IPS-20b (cell line): ENCODE results near the gene EIPR1.

Experiments
- H3K27ac ChIP-seq: one replicate; pipeline ENCODE4 v1.5.1; 2013; ENCODE audit warnings: low read length
- H3K27me3 ChIP-seq: 2 replicates; pipeline ENCODE4 v1.6.1; 2013; ENCODE audit warnings: mild to moderate bottlenecking, low read length, inconsistent platforms; ENCODE audit not compliant: insufficient read depth
- H3K36me3 ChIP-seq: 2 replicates; pipeline ENCODE4 v1.6.1; 2013; ENCODE audit warnings: low read depth, mild to moderate bottlenecking, inconsistent platforms, low read length, moderate library complexity; ENCODE audit not compliant: insufficient read depth
- H3K4me1 ChIP-seq: 2 replicates; pipeline ENCODE4 v1.6.1; 2013; ENCODE audit warnings: mild to moderate bottlenecking, control low read depth, inconsistent platforms, low read length, moderate library complexity; ENCODE audit not compliant: insufficient read depth
- H3K4me3 ChIP-seq: 2 replicates; pipeline ENCODE4 v1.5.1; 2013; ENCODE audit warnings: mild to moderate bottlenecking, low read length, inconsistent platforms
- H3K9ac ChIP-seq: 2 replicates; pipeline ENCODE4 v1.6.1; 2013; ENCODE audit warnings: low read depth, mild to moderate bottlenecking, inconsistent platforms, low read length, moderate library complexity
- H3K9me3 ChIP-seq: 2 replicates; pipeline ENCODE4 v1.6.1; 2013; ENCODE audit warnings: mild to moderate bottlenecking, low read depth, low read length, inconsistent platforms; ENCODE audit not compliant: insufficient read depth

The EIPR1 gene

GRCh38 chr2:3399381-3399780 lies 21.8 kb upstream of the EIPR1 start:
- H3K9me3 ChIP-seq, result peaks cover 15% of the 10 kb centered on the region; the same call in 1 of the 2 replicates
- H3K27ac ChIP-seq, result no peak overlapping the region
- peak overlapping the region; percentile 30; the same call in 1 of the 2 replicates for H3K9ac ChIP-seq
- peak overlapping the region; percentile 4; the same call in 1 of the 2 replicates for H3K4me3 ChIP-seq
- H3K36me3 ChIP-seq, result peaks cover 44% of the 10 kb centered on the region
- H3K27me3 ChIP-seq, result no peaks in the 10 kb centered on the region
- peaks cover 10% of the 10 kb centered on the region for H3K4me1 ChIP-seq

GRCh38 chr2:3398857-3399256 lies 21.2 kb upstream of the EIPR1 start:
- peaks cover 15% of the 10 kb centered on the region; the same call in 1 of the 2 replicates for H3K9me3 ChIP-seq
- H3K27ac ChIP-seq, result no peak overlapping the region
- no peaks in the 10 kb centered on the region for H3K27me3 ChIP-seq
- H3K4me3 ChIP-seq, result peak overlapping the region; percentile 4; the same call in 1 of the 2 replicates
- peak overlapping the region; percentile 30; the same call in 1 of the 2 replicates for H3K9ac ChIP-seq
- peaks cover 10% of the 10 kb centered on the region for H3K4me1 ChIP-seq
- peaks cover 44% of the 10 kb centered on the region for H3K36me3 ChIP-seq

GRCh38 chr2:3396920-3397559 lies 19.4 kb upstream of the EIPR1 start:
- Histone ChIP-seq H3K27me3 (no peaks in the 10 kb centered on the region), H3K27ac (no peak overlapping the region), H3K4me1 (peaks cover 10% of the 10 kb centered on the region), H3K4me3 (no peak overlapping the region), H3K9ac (no peak overlapping the region), H3K9me3 (peaks cover 15% of the 10 kb centered on the region; the same call in 1 of the 2 replicates), H3K36me3 (peaks cover 38% of the 10 kb centered on the region)

GRCh38 chr2:3392216-3392615 lies 14.6 kb upstream of the EIPR1 start:
- Histone ChIP-seq H3K9me3 (peaks cover 15% of the 10 kb centered on the region; the same call in 1 of the 2 replicates), H3K27ac (no peak overlapping the region), H3K27me3 (no peaks in the 10 kb centered on the region), H3K36me3 (peaks cover 57% of the 10 kb centered on the region), H3K4me3 (no peak overlapping the region), H3K4me1 (no peaks in the 10 kb centered on the region), H3K9ac (no peak overlapping the region)

- peaks cover 50% of the 10 kb centered on the region for H3K36me3 ChIP-seq
These were observed 12.4 kb upstream of the EIPR1 start for GRCh38 chr2:3390041-3390440.

GRCh38 chr2:3389193-3389592 lies 11.6 kb upstream of the EIPR1 start:
- Histone ChIP-seq H3K9me3 (no peaks in the 10 kb centered on the region), H3K4me3 (no peak overlapping the region), H3K27ac (no peak overlapping the region), H3K27me3 (no peaks in the 10 kb centered on the region), H3K4me1 (no peaks in the 10 kb centered on the region), H3K9ac (no peak overlapping the region), H3K36me3 (peaks cover 49% of the 10 kb centered on the region)

More at GRCh38 chr2:3390041-3390440, 12.4 kb upstream of the EIPR1 start:
- H3K4me3 ChIP-seq, result no peak overlapping the region
- no peaks in the 10 kb centered on the region for H3K27me3 ChIP-seq
- no peaks in the 10 kb centered on the region for H3K4me1 ChIP-seq
- H3K27ac ChIP-seq, result no peak overlapping the region
- H3K9ac ChIP-seq, result no peak overlapping the region
- no peaks in the 10 kb centered on the region for H3K9me3 ChIP-seq

- Histone ChIP-seq H3K27ac (no peak overlapping the region), H3K4me1 (no peaks in the 10 kb centered on the region), H3K9ac (no peak overlapping the region), H3K4me3 (no peak overlapping the region), H3K36me3 (peaks cover 45% of the 10 kb centered on the region), H3K27me3 (no peaks in the 10 kb centered on the region), H3K9me3 (no peaks in the 10 kb centered on the region)
These were observed 10.8 kb upstream of the EIPR1 start for GRCh38 chr2:3388412-3388738.

- Histone ChIP-seq H3K9me3 (no peaks in the 10 kb centered on the region), H3K36me3 (peaks cover 45% of the 10 kb centered on the region), H3K4me3 (no peak overlapping the region), H3K9ac (no peak overlapping the region), H3K4me1 (no peaks in the 10 kb centered on the region), H3K27ac (no peak overlapping the region), H3K27me3 (no peaks in the 10 kb centered on the region)
These were observed 10.2 kb upstream of the EIPR1 start for GRCh38 chr2:3387644-3388411.

- Histone ChIP-seq H3K36me3 (peaks cover 39% of the 10 kb centered on the region), H3K27ac (no peak overlapping the region), H3K4me1 (no peaks in the 10 kb centered on the region), H3K9ac (no peak overlapping the region), H3K27me3 (no peaks in the 10 kb centered on the region), H3K9me3 (no peaks in the 10 kb centered on the region), H3K4me3 (no peak overlapping the region)
These were observed 9.4 kb upstream of the EIPR1 start for GRCh38 chr2:3387011-3387410.

GRCh38 chr2:3386448-3386958 lies 8.9 kb upstream of the EIPR1 start:
- Histone ChIP-seq H3K27ac (no peak overlapping the region), H3K9me3 (no peaks in the 10 kb centered on the region), H3K36me3 (peaks cover 38% of the 10 kb centered on the region), H3K4me1 (no peaks in the 10 kb centered on the region), H3K9ac (no peak overlapping the region), H3K27me3 (no peaks in the 10 kb centered on the region), H3K4me3 (no peak overlapping the region)

- Histone ChIP-seq H3K9me3 (no peaks in the 10 kb centered on the region), H3K9ac (peak within 1 kb of the TSS; percentile 93), H3K4me3 (peak within 1 kb of the TSS; percentile 99), H3K27ac (no peak within 1 kb of the TSS), H3K36me3 (peaks cover 22% of the 10 kb centered on the region; the same call in 1 of the 2 replicates), H3K27me3 (no peaks in the 10 kb centered on the region), H3K4me1 (peaks cover 16% of the 10 kb centered on the region)
These were observed 2.3 kb upstream of the EIPR1 start, which contains the start of gene TRAPPC12 for GRCh38 chr2:3379647-3380534. TSS of gene TRAPPC12 (plus strand) at chr2:3379694. CDS start at chr2:3387624, 7,930 bp downstream.
